Right lobe of liver (tissue), 4 donors: ENCODE data around the gene OR1I1.

Experiments used
- POLR2A ChIP-seq: fragments of 450-650 bp; IDR thresholded peaks from one replicate; pipeline ENCODE4 v1.6.1; 2017; ENCODE audit warnings: antibody characterized with exemption, mild to moderate bottlenecking
- TF ChIP-seq, protein P1 (sequence below), 4 donors: fragments of 200-600 bp in 3 of 4; fragments of 450-650 bp in 1 of 4; IDR thresholded peaks; one replicate each; pipeline versions ENCODE4 v1.5.1 to v1.8.0; 2016 to 2022; ENCODE audit warnings: antibody characterized with exemption in 4 of 4, mild to moderate bottlenecking in 2 of 4
- donor health status: DM: no; HTN: no; CAD: no.
- donor health status: DM: no; HTN: no; CAD: no.
- donor health status: DM: no; HTN: yes; CAD: no.

- TF ChIP-seq POLR2A = no peak
- TF ChIP-seq, protein P1, sequence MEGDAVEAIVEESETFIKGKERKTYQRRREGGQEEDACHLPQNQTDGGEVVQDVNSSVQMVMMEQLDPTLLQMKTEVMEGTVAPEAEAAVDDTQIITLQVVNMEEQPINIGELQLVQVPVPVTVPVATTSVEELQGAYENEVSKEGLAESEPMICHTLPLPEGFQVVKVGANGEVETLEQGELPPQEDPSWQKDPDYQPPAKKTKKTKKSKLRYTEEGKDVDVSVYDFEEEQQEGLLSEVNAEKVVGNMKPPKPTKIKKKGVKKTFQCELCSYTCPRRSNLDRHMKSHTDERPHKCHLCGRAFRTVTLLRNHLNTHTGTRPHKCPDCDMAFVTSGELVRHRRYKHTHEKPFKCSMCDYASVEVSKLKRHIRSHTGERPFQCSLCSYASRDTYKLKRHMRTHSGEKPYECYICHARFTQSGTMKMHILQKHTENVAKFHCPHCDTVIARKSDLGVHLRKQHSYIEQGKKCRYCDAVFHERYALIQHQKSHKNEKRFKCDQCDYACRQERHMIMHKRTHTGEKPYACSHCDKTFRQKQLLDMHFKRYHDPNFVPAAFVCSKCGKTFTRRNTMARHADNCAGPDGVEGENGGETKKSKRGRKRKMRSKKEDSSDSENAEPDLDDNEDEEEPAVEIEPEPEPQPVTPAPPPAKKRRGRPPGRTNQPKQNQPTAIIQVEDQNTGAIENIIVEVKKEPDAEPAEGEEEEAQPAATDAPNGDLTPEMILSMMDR (IDR thresholded peaks at IDR 0.05) = no peak
Observed at GRCh38 chr19:15104411-15104810, 22.4 kb downstream of the OR1I1 start.
